GM23248 (cell line): ENCODE data around the gene ZDHHC3. TPM values are rescaled to one million over a fixed set of nuclear protein-coding genes. Genes with fewer than 3 reads are reported as not detected.
A peak's percentile ranks its signal among the peaks of the same experiment; 100 is the strongest.

Experiments
- DNase-seq: peaks from one replicate; pipeline ENCODE4 v3.0.0-alpha.2; 2015
- H2AFZ ChIP-seq: fragments of 200-600 bp; sonication (generic); 2 replicates; pipeline ENCODE4 v1.6.1; 2016; ENCODE audit warnings: antibody characterized with exemption
- H3F3A ChIP-seq: fragments of 200-600 bp; sonication (generic); 2 replicates; pipeline ENCODE4 v1.6.1; 2016; ENCODE audit warnings: mild to moderate bottlenecking, antibody characterized with exemption, mixed run types; ENCODE audit not compliant: insufficient read depth
- H3K27ac ChIP-seq: fragments of 200-600 bp; sonication (generic); 2 replicates; pipeline ENCODE4 v1.5.1; 2016; ENCODE audit warnings: mild to moderate bottlenecking
- H3K27me3 ChIP-seq: fragments of 200-600 bp; sonication (generic); replicated peaks from 2 replicates; pipeline ENCODE4 v1.6.1; 2016; ENCODE audit warnings: mild to moderate bottlenecking; ENCODE audit not compliant: insufficient read depth
- H3K36me3 ChIP-seq: fragments of 200-600 bp; sonication (generic); 2 replicates; pipeline ENCODE4 v1.6.1; 2016; ENCODE audit warnings: low read depth, mild to moderate bottlenecking
- H3K4me1 ChIP-seq: fragments of 200-600 bp; sonication (generic); 2 replicates; pipeline ENCODE4 v1.6.1; 2016; ENCODE audit warnings: mild to moderate bottlenecking; ENCODE audit not compliant: insufficient read depth
- H3K4me2 ChIP-seq: fragments of 200-600 bp; sonication (generic); one replicate; pipeline ENCODE4 v1.6.1; 2016; ENCODE audit warnings: mild to moderate bottlenecking; ENCODE audit not compliant: unreplicated experiment
- H3K4me3 ChIP-seq: fragments of 200-600 bp; sonication (generic); 2 replicates; pipeline ENCODE4 v1.5.1; 2016; ENCODE audit warnings: mild to moderate bottlenecking
- H3K79me2 ChIP-seq: fragments of 200-600 bp; sonication (generic); 2 replicates; pipeline ENCODE4 v1.6.1; 2016; ENCODE audit warnings: mild to moderate bottlenecking; ENCODE audit not compliant: insufficient read depth
- H3K9ac ChIP-seq: fragments of 200-600 bp; sonication (generic); 2 replicates; pipeline ENCODE4 v1.6.1; 2016; ENCODE audit warnings: mild to moderate bottlenecking
- H3K9me2 ChIP-seq: fragments of 200-600 bp; sonication (generic); 2 replicates; pipeline ENCODE4 v1.6.1; 2016; ENCODE audit warnings: mixed run types, mild to moderate bottlenecking, moderate library complexity; ENCODE audit not compliant: insufficient read depth
- H3K9me3 ChIP-seq: fragments of 200-600 bp; sonication (generic); one replicate; pipeline ENCODE4 v1.6.1; 2017; ENCODE audit warnings: low read depth
- H4K20me1 ChIP-seq: fragments of 200-600 bp; sonication (generic); 2 replicates; pipeline ENCODE4 v1.6.0; 2016; ENCODE audit not compliant: insufficient read depth
- EZH2 ChIP-seq: fragments of 200-600 bp; sonication (generic); IDR thresholded peaks from 2 replicates; pipeline ENCODE4 v1.6.1; 2018; ENCODE audit warnings: antibody characterized with exemption, mild to moderate bottlenecking; ENCODE audit not compliant: insufficient read depth, poor library complexity, severe bottlenecking
- EZH2phosphoT487 ChIP-seq: fragments of 200-600 bp; sonication (generic); IDR thresholded peaks from 2 replicates; pipeline ENCODE4 v1.6.1; 2018; ENCODE audit warnings: antibody characterized with exemption, moderate library complexity, mild to moderate bottlenecking, low read depth; ENCODE audit not compliant: insufficient read depth
- WGBS, 2 experiments: methylation state at CpG; one replicate each; pipeline ENCODE4 v1.1.6; 2015 to 2017; ENCODE audit warnings: low lambda C conversion rate in 2 of 2, low coverage in 1 of 2; ENCODE audit errors: missing lambda C conversion rate in 2 of 2; 5-methylcytosine and 5-hydroxymethylcytosine counted together
- in situ Hi-C: fragments of 300-500 bp; cut with MboI; formaldehyde crosslinking; loops from 2 replicates; pipeline ENCODE4 v1.15.0; 2020
- polyA plus RNA-seq: library from polyadenylated mRNA; unstranded; fragments of >200 nt; fragmentation: Nextera tagmentation; extraction: Ambion mirVana; gene quantifications from 2 replicates; pipeline ENCODE4 v1.2.1, GENCODE V29; 2016
- total RNA-seq: library from RNA; depleted of rRNA; stranded (reverse); fragments of >200 nt; shearing (Covaris generic); gene quantifications from 2 replicates; pipeline ENCODE4 v1.2.3, GENCODE V29; 2014

ZDHHC3 gene
- total and polyA plus RNA-seq, 2 experiments from 2014 or later, result 48.7 to 76.2 TPM

DNA sequence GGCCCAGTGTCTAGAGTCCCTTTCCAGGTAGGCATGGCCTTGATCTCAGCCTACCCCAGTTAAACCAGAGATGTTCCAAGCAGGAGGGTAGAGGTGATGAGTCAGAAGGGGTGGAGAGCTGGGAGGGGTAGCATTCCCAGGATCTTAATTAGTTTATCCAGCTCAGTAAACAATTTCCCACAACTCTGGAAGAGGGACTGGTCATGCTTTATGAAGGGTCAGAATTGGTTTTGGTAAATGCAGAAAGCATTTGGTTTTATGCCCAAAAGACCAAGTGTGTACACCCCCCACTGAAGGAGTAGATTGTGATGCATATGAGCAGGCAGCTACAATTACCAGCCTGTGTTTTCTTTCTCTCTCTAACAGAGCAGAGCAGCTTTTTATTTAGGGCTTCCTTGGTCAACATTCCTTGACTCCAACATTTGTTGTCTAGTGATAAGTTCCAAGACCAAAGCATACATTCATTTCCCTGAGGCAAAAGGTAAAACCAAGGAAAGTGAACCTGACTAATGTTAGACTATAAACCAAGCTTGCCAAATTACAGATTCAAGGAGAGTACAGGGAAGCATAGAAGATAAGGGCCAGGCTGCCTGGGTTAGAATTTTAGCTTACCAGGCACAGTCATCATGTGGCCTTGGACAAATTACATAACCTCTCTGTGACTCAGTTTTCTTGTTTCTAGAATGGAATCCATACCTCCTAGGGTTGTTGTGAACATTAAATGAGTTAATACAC, 17.7 kb upstream of the ZDHHC3 start:
- Histone ChIP-seq H3K4me1 (peaks cover 37% of the 10 kb centered on the region), H3K4me3 (no peak overlapping the region), H3K27ac (peak overlapping the region; percentile 83), H2AFZ (no peak overlapping the region), H3F3A (peaks cover 48% of the 10 kb centered on the region), H3K9me3 (no peaks in the 10 kb centered on the region), H3K9me2 (no peaks in the 10 kb centered on the region), H3K9ac (peak overlapping the region; percentile 52; the same call in 1 of the 2 replicates), H4K20me1 (no peaks in the 10 kb centered on the region), H3K4me2 (peak overlapping the region; percentile 19), H3K27me3 (no peaks in the 10 kb centered on the region), H3K36me3 (peaks cover 10% of the 10 kb centered on the region; the same call in 1 of the 2 replicates), H3K79me2 (peaks cover 66% of the 10 kb centered on the region)
- peak; percentile 79 for DNase-seq
- in situ Hi-C loops, result no loop called here
- TF ChIP-seq EZH2 (no peak), EZH2phosphoT487 (no peak)

DNA sequence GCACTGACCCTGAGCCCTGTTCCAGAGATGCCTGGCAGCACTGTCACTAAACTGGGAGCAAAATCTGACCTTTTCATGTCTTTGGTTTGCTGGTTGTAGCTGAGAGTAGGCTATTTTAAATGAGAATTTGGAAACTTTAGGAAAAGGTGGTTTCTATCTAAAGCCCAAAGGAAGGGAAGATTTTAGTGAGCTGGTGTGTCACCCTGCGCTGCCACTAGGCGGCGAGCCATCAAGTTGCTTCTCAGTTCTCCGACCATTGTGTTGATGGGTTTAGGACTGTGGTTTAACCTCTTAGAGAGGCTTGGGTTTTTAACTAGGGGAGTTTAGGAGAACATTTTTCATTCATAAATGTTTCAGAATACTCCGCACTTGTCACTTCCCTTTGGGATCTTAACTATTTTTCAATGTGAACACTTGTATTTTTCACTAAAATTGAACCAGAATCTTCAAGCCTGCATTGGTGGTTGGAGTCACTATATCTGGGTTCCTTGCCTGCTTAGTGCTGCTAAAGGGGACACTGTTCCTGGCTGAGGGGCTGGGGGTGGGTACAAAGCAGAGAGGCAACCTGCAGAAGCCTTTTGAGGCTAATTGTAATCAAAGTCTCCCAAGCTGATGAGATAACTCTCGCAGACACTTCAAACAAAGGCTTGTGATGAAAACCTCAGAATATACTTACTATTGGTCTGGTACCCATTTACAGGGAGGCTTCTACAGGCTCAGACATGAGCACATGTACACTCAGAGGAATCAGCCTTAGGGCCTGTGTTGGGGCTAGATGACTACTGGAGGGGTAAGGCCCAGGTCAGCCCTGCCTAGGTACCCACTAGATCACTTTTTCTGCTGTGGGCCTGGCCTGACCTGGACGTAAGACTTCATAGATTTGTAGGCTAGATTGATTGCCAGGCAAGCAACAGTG, 16.8 kb upstream of the ZDHHC3 start:
- H3K4me1 ChIP-seq, result peaks cover 37% of the 10 kb centered on the region
- H3K79me2 ChIP-seq, result peaks cover 74% of the 10 kb centered on the region
- in situ Hi-C loops, result no loop called here
- TF ChIP-seq EZH2phosphoT487 (no peak), EZH2 (no peak)
- H3K27ac ChIP-seq, result peak overlapping the region; percentile 83
- H3K27me3 ChIP-seq, result no peaks in the 10 kb centered on the region
- H3K4me2 ChIP-seq, result peak overlapping the region; percentile 3
- no peaks in the 10 kb centered on the region for H4K20me1 ChIP-seq
- H3F3A ChIP-seq, result peaks cover 48% of the 10 kb centered on the region
- peaks cover 10% of the 10 kb centered on the region; the same call in 1 of the 2 replicates for H3K36me3 ChIP-seq
- H3K9me3 ChIP-seq, result no peaks in the 10 kb centered on the region
- no peak overlapping the region for H2AFZ ChIP-seq
- no peak overlapping the region for H3K4me3 ChIP-seq
- peak; percentile 66 for DNase-seq
- H3K9me2 ChIP-seq, result no peaks in the 10 kb centered on the region
- WGBS, 2 experiments, result 19 to 28% methylated on average over 7 of the region's 7 CpGs
- peak overlapping the region; percentile 52; the same call in 1 of the 2 replicates for H3K9ac ChIP-seq

DNA sequence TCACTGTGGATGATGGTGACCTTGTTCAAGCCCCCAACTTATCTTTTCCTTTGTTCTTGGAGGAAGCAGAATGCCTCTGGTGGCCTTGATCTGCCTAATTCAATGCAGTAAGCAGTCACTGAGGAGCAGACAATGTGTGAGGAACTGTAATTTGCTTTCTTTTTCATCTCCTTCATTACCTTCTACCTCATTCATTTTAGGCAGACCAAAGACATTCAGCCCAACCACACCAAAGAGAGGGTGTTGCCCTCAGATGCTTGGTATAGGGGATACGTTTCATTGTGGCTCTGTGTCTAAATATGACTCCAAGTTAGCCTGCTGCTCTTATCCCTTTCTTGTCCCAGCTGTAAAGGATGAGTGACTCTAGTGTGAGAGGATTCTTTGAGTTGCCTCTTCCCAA, 15.4 kb upstream of the ZDHHC3 start:
- peaks cover 37% of the 10 kb centered on the region for H3K4me1 ChIP-seq
- no peak overlapping the region for H3K4me2 ChIP-seq
- H3K4me3 ChIP-seq, result no peak overlapping the region
- WGBS, 2 experiments, result 94 to 100% methylated on average over 1 of the region's 1 CpG
- no peak for TF ChIP-seq EZH2phosphoT487
- no peak for TF ChIP-seq EZH2
- no peaks in the 10 kb centered on the region for H3K9me3 ChIP-seq
- DNase-seq, result no peak
- H2AFZ ChIP-seq, result no peak overlapping the region
- H3K27ac ChIP-seq, result no peak overlapping the region
- H3F3A ChIP-seq, result peaks cover 48% of the 10 kb centered on the region
- H3K36me3 ChIP-seq, result no peaks in the 10 kb centered on the region
- H3K79me2 ChIP-seq, result peaks cover 79% of the 10 kb centered on the region
- no peaks in the 10 kb centered on the region for H3K27me3 ChIP-seq
- in situ Hi-C loops, result no loop called here
- no peak overlapping the region for H3K9ac ChIP-seq
- no peaks in the 10 kb centered on the region for H4K20me1 ChIP-seq
- no peaks in the 10 kb centered on the region for H3K9me2 ChIP-seq

DNA sequence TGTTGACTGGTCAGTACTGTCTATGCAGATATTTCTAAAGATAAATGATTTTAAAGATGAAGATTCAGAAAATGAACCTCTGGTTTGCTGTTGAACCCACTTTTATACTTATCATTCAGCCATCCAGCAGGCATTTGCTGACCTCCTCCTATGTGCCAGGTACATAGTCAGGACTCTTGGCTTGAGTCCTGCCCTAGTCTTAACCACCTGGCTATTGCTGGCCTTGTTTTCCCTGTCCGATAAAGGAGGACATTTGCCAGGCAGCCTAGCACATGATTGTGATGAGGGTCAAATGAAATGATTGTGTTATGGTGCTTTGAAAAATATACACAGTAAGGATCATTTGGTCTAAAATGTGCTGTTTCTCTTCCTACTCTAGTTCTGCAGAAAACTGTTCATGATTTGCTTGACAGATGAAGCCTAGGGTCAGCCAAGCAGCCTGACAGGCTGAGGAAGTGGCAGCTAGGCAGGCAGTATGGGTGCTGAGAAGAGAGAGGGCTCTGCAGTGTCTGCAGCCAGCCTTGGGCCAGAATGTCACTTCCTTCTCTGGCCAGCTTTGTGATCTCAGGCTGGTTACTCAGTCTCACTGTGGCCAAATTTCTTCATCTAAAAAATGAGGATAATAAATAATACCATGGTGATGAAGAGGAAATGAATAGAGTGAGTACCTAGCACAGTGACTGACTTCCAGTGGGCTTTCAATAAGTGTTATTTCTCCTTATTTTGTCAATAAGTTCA, 13.8 kb upstream of the ZDHHC3 start:
- H3K27ac ChIP-seq, result no peak overlapping the region
- no peaks in the 10 kb centered on the region for H4K20me1 ChIP-seq
- no peaks in the 10 kb centered on the region for H3K36me3 ChIP-seq
- no peaks in the 10 kb centered on the region for H3K9me2 ChIP-seq
- H3K9me3 ChIP-seq, result no peaks in the 10 kb centered on the region
- in situ Hi-C loops, result no loop called here
- peaks cover 78% of the 10 kb centered on the region for H3K79me2 ChIP-seq
- H3K4me1 ChIP-seq, result peaks cover 24% of the 10 kb centered on the region
- H3K9ac ChIP-seq, result no peak overlapping the region
- TF ChIP-seq EZH2phosphoT487 (no peak), EZH2 (no peak)
- 90 to 100% methylated on average over 1 of the region's 1 CpG for WGBS, 2 experiments
- H3K4me3 ChIP-seq, result no peak overlapping the region
- H2AFZ ChIP-seq, result no peak overlapping the region
- H3F3A ChIP-seq, result peaks cover 36% of the 10 kb centered on the region
- no peak for DNase-seq
- no peak overlapping the region for H3K4me2 ChIP-seq
- no peaks in the 10 kb centered on the region for H3K27me3 ChIP-seq
